T-helper 2 cell treated with Interferon-gamma antibody and Interleukin-4, amounts not matched to agents 5 μg/mL and 100 μg/mL, for 36 hours (primary cell): ENCODE data around the gene TBC1D13.
"Not testable (repeated sequence)": the region's sequence is repeated elsewhere in the genome, so short reads cannot be mapped to it uniquely, and the experiment has no call there.

Experiments
- DNase-seq: peaks from one replicate; pipeline ENCODE4 v3.0.0; 2021; ENCODE audit warnings: low spot score
- H3K27ac Mint-ChIP-seq: one replicate; pipeline ENCODE4 v1.8.0; 2021; ENCODE audit warnings: mild to moderate bottlenecking, mixed read lengths
- H3K27me3 Mint-ChIP-seq: one replicate; pipeline ENCODE4 v1.8.0; 2021; ENCODE audit warnings: low read depth, mixed read lengths
- H3K36me3 Mint-ChIP-seq: one replicate; pipeline ENCODE4 v1.8.0; 2021; ENCODE audit warnings: low read depth, mixed read lengths
- H3K4me1 Mint-ChIP-seq: one replicate; pipeline ENCODE4 v1.8.0; 2021; ENCODE audit warnings: low read depth, mixed read lengths
- H3K4me3 Mint-ChIP-seq: one replicate; pipeline ENCODE4 v1.8.0; 2022; ENCODE audit warnings: mild to moderate bottlenecking, moderate library complexity, mixed read lengths
- H3K9me3 Mint-ChIP-seq: one replicate; pipeline ENCODE4 v1.8.0; 2021; ENCODE audit warnings: mixed read lengths

TBC1D13 gene

DNA sequence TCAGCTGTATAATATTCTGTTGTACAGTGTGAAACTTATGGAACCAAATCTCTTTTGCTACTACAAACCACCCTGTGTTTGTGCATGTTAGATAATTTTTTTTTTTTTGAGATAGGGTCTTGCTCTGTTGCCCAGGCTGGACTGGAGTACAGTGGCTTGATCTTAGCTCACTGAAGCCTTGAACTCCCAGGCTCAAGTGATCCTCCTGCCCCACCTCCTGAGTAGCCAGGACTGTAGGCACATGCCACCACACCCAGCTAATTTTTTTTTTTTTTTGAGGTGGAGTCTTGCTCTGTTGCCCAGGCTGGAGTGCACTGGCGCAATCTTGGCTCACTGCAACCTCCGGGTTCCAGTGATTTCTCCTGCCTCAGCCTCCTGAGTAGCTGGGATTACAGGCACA, 7.9 kb downstream of the TBC1D13 start:
- H3K9me3 Mint-ChIP-seq, H3K4me1 Mint-ChIP-seq, DNase-seq, H3K27ac Mint-ChIP-seq, H3K27me3 Mint-ChIP-seq, H3K4me3 Mint-ChIP-seq: not testable (repeated sequence)
- H3K36me3 Mint-ChIP-seq: peaks cover 32% of the 10 kb centered on the region

DNA sequence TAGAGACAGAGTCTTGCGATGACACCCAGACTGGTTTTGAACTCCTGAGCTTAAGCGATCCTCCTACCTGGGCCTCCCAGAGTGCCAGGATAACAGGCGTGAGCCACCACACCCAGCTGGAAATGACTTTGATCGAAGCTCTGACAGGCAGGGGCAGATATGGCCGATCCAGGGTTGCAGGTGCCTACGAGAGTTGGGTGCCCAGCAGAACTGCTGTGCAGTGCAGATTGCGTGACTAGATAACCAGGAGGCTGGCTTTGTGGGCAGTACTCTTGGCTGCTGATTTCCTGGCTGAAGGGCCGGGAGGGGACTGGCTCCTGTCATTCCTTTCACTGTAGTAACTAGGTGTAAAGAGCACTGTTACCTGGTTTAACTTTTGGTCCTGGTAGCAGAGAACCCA, 11.8 kb downstream of the TBC1D13 start:
- Mint-ChIP-seq H3K36me3 (peaks cover 35% of the 10 kb centered on the region), H3K9me3 (no peaks in the 10 kb centered on the region), H3K27me3 (no peaks in the 10 kb centered on the region), H3K4me1 (peaks cover 1% of the 10 kb centered on the region), H3K4me3 (no peak overlapping the region), H3K27ac (no peak overlapping the region)
- no peak for DNase-seq

DNA sequence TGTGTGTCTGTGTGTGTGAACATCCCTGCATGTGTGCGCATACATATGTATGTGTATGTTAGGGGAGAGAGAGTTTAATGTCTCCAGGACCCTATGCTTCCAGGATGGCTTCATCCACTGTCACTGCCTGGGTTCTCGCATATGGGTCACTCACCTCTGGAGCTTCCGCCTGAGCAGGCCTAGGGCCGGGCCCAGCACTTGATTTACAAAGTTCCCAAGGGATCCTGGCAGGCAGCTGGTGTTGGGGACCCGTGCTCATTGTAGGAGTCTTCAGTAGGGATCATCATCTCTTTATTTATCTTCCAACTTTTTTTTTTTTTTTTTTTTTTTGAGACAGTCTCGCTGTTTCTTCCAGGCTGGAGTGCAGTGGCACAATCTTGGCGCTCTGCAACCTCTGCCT, 13.0 kb downstream of the TBC1D13 start:
- DNase-seq: no peak
- peaks cover 1% of the 10 kb centered on the region for H3K4me1 Mint-ChIP-seq
- H3K4me3 Mint-ChIP-seq: no peak overlapping the region
- H3K27me3 Mint-ChIP-seq: no peaks in the 10 kb centered on the region
- H3K27ac Mint-ChIP-seq: no peak overlapping the region
- H3K36me3 Mint-ChIP-seq: peaks cover 35% of the 10 kb centered on the region
- no peaks in the 10 kb centered on the region for H3K9me3 Mint-ChIP-seq

DNA sequence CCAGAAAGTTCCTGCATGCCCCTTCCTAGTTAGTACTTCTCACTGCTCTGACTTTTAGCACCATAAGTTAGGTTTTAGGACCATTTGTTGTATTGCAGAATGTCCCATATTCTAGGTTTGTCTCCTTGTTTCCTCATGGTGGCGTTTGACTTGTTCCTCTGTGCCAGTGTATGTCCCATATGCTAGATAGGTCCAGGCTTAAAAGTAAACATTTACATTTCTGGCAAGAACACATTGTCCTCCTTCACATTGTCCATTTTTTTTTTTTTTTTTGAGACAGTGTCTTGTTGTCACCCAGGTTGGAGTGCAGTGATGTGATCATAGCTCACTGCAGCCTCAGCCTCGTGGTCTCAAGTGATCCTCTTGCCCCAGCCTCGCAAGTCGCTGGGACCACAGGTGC, 15.4 kb downstream of the TBC1D13 start:
- Mint-ChIP-seq H3K4me3 (no peak overlapping the region), H3K27me3 (no peaks in the 10 kb centered on the region), H3K27ac (no peak overlapping the region), H3K9me3 (no peaks in the 10 kb centered on the region), H3K36me3 (peaks cover 35% of the 10 kb centered on the region), H3K4me1 (peaks cover 1% of the 10 kb centered on the region)
- no peak for DNase-seq

DNA sequence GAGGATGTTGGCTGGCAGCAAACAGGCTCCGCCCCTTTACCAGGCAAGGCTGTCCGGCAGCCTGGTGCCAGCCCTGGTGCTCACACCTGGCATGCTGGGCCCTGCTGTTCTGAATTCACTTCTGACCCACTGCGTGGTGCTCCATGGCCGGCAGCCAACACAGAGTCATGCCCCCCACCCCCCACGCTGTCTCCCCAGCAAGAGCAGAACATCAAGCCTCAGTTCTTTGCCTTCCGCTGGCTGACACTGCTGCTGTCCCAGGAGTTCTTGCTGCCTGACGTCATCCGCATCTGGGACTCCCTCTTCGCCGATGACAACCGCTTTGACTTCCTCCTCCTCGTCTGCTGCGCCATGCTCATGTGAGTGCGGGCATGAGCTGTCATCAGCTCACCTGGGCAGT, 18.6 kb downstream of the TBC1D13 start:
- no peak for DNase-seq
- Mint-ChIP-seq H3K4me1 (no peaks in the 10 kb centered on the region), H3K9me3 (no peaks in the 10 kb centered on the region), H3K4me3 (no peak overlapping the region), H3K36me3 (peaks cover 27% of the 10 kb centered on the region), H3K27me3 (no peaks in the 10 kb centered on the region), H3K27ac (no peak overlapping the region)

DNA sequence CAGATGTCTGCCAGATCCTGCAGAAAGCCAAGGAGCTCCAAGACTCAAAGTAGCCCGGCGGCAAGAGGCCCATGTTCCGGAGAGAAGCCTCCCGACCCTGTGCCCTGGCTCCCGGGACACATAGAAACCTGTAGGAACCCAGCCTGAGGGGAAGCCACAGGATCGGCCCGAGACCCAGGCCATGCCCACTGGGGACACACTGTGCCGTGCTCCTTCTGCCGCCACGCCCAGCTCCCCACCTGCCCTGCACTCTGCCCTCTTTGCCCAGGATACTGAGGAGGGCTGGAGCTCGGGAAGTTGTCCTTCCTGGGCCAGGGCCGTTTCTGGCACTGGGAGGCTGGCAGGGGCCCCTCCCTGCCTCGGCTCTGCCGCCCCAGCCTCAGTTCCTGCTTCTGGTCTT, 20.8 kb downstream of the TBC1D13 start:
- Mint-ChIP-seq H3K9me3 (no peaks in the 10 kb centered on the region), H3K4me3 (no peak overlapping the region), H3K27ac (no peak overlapping the region), H3K27me3 (no peaks in the 10 kb centered on the region), H3K4me1 (no peaks in the 10 kb centered on the region), H3K36me3 (peaks cover 13% of the 10 kb centered on the region)
- DNase-seq: no peak

DNA sequence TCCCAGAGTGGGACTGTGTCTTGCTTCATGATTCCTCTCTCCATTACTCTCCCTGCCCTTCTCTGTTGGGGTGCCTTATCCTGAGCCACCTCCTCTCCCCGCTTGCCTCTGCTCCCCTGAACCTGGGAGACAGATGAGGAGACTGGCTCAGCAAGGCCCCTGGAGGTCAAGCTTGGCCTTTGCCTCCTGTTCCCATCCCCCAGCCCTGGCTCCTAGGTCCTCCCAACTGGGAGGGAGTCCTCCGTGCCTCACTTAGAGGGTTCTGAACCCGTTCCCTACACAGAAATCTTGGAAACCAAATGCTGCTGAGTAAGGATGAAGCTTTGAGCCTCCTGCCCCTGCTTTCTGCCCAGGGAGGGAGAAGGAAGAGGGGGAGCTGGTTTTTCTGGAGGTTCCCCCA, 21.5 kb downstream of the TBC1D13 start:
- Mint-ChIP-seq H3K4me3 (no peak overlapping the region), H3K27me3 (no peaks in the 10 kb centered on the region), H3K27ac (no peak overlapping the region), H3K4me1 (no peaks in the 10 kb centered on the region), H3K9me3 (no peaks in the 10 kb centered on the region), H3K36me3 (peaks cover 8% of the 10 kb centered on the region)
- no peak for DNase-seq

DNA sequence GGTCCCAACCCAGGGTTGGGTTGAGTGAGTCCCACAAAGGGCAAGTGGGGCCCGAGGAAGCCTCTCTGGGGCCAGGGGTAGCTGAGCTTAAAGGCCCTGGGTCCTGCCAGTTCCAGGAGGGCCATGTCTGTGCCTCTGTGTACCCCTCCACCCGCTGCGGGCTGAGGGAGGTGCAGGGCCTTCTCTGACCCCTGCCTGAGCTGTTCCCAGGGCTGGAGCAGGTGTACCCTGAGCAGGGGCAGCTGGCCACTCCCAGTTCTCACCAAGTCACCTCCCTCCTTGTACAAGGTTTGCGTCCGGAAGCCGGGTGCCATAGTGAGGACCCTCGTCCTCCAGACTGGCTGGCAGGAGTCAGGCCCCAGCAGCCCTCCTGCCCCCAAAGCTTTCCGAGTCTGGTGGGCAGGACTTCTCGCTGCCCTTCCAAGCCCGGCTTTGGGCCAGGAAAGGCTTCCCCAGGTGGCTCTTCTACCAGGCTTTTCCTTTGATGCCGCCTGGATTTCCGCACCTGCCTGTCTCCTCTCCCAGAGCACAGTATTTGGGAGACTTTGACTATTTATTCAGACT, 22.1 kb downstream of the TBC1D13 start:
- Mint-ChIP-seq H3K27me3 (no peaks in the 10 kb centered on the region), H3K36me3 (peaks cover 8% of the 10 kb centered on the region), H3K27ac (no peak overlapping the region), H3K4me1 (no peaks in the 10 kb centered on the region), H3K4me3 (no peak overlapping the region), H3K9me3 (no peaks in the 10 kb centered on the region)
- no peak for DNase-seq

DNA sequence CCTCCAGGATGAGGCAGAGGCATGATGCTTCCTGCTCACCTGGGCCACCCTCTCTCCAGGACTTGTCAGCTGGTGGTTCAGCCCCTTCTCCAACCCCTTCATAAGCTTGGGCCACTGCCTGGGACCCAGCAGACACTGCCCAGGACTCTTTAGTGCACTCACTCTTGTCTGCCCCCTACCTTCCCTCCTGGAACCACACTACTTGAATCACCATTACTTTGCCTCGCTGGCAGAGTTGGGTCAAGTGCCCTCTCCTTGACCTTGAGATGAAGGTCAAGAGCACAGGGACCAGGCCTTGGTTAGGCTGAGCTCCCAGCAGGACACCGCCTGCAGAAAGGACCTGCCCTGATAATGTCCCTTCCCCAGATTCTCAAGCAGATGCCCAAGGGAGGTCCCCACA, 22.8 kb downstream of the TBC1D13 start:
- Mint-ChIP-seq H3K27me3 (no peaks in the 10 kb centered on the region), H3K4me1 (no peaks in the 10 kb centered on the region), H3K9me3 (no peaks in the 10 kb centered on the region), H3K27ac (no peak overlapping the region), H3K4me3 (no peak overlapping the region), H3K36me3 (peaks cover 8% of the 10 kb centered on the region)
- no peak for DNase-seq

DNA sequence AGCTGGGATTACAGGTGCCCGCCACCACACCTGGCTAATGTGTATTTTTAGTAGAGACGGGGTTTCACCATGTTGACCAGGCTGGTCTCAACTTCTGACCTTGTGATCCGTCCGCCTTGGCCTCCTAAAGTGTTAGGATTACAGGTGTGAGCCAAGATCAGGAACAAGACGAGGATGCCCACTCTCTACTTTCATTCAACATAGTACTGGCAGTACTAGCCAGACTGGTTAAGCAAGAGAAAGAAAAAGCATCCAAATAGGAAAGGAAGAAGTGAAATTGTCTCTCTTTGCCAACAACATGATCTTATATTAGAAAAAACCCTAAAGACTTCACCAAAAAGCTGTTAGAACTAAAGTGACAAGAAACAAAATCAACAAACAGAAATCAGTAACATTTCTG, 23.8 kb downstream of the TBC1D13 start:
- Mint-ChIP-seq H3K36me3 (peaks cover 5% of the 10 kb centered on the region), H3K9me3 (no peaks in the 10 kb centered on the region), H3K4me3 (no peak overlapping the region), H3K27ac (no peak overlapping the region), H3K27me3 (no peaks in the 10 kb centered on the region), H3K4me1 (no peaks in the 10 kb centered on the region)
- DNase-seq: no peak

DNA sequence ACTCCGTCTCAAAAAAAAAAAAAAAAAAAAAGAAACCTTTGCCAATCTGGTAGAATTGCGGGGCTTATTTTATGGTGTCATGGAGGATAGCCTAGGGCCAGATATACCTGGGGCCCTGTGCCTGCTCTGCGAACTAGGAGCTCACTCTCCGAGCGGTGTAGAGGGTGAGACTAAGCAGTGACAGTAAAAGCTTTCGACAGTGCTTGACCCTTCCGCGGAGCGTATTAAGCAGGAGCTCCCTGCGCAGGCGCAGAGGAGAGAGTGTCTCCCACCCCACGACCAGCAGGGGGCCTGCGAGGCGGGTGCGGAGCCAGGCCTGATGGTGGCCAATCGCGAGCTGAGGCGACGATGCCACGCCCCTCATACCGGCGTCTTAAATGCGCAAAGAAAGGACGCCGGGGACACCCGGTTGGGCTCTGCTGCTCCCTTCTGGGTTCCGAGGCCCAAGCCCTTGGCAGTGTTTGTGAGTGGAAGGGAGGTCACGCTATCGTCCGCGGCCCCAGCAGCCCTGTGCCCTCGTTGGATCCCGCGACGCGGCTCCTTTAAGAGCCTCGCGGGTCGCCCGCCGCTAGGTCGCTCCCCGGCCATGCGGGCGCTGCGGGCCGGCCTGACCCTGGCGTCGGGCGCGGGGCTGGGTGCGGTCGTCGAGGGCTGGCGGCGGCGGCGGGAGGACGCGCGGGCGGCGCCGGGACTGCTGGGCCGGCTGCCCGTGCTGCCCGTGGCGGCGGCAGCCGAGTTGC, 31.2 kb downstream of the TBC1D13 start, which contains the start of gene ENDOG:
ENDOG (plus strand) TSS at position 402 of the 740 bp plus-strand sequence; CDS start at position 587, 185 bp downstream.
- H3K27ac Mint-ChIP-seq: peak within 1 kb of the TSS; percentile 76
- DNase-seq: peak; percentile 99
- peaks cover 8% of the 10 kb centered on the region for H3K4me1 Mint-ChIP-seq
- H3K27me3 Mint-ChIP-seq: no peaks in the 10 kb centered on the region
- peak within 1 kb of the TSS; percentile 86 for H3K4me3 Mint-ChIP-seq
- H3K36me3 Mint-ChIP-seq: peaks cover 13% of the 10 kb centered on the region
- H3K9me3 Mint-ChIP-seq: no peaks in the 10 kb centered on the region

DNA sequence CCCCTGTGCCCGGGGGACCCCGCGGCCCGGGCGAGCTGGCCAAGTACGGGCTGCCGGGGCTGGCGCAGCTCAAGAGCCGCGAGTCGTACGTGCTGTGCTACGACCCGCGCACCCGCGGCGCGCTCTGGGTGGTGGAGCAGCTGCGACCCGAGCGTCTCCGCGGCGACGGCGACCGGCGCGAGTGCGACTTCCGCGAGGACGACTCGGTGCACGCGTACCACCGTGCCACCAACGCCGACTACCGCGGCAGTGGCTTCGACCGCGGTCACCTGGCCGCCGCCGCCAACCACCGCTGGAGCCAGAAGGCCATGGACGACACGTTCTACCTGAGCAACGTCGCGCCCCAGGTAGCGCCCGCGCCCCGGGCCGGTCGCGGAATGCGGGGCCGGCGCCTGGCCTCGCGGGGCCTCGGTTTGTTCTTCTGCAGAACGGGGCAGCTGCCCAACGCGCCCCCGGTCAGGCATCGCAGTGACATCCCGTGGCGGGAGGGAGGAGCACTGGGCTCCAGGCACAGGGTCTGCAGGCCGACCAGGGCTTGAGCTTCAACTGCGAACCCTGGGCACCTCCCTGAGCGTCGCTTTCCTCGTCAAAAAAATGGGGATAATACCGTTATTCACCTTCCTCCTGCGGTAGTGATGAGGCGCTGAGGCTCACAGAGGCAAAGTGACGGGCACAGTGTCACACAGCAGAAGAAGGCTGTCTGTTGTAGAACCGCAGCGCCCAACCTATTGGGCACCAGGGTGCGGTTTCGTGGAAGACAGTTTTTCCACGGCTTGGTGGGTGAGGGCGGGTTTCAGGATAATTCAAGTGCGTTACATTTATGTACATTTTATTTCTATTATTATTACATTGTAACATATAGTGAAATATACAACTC, 32.0 kb downstream of the TBC1D13 start:
- peak; percentile 29 for DNase-seq
- H3K9me3 Mint-ChIP-seq: no peaks in the 10 kb centered on the region
- H3K36me3 Mint-ChIP-seq: peaks cover 13% of the 10 kb centered on the region
- H3K4me3 Mint-ChIP-seq: peak overlapping the region; percentile 80
- H3K4me1 Mint-ChIP-seq: peaks cover 8% of the 10 kb centered on the region
- H3K27me3 Mint-ChIP-seq: no peaks in the 10 kb centered on the region
- H3K27ac Mint-ChIP-seq: peak overlapping the region; percentile 68

DNA sequence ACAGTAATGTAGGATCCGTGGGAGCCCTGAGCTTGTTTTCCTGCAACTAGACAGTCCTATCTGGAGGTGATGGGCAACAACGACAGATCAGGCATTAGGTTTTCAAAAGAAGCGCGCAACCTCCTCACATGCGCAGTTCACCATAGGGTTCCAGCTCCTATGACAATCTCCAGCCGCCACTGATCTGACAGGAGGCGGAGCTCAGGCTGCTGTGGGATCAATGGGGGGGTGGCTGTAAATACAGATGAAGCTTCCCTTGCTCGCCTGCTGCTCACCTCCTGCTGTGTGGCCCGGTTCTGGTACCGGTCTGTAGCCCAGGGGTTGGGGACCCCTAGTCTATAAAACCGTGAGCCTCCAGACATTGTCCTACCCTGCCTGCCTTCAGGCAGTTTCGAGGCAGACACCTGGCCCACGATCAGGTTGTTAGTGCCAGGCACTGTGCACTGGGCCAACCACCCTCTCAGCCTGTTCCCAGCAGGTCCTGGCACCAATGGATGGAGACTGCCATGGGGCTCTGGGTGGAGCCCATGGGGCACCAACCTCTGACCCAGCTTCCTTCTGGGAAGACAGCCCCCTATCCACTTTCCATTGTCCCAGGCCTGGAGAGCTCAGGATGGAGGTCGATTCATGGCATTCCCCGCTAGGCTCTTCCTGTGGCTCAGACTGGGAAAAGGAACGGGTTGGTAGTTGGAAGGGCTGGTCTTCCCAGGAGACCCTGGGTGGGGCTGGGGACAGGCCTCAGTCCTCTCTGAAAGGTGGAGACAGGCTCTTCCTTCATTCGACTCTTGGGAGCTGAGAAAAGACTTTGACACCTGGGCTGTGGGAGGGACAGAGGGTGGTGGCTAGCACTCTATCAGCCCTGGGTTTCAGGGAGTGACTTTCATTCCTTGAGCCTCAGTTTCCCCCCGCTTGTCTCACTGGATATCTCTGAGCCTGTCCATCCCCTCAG, 32.9 kb downstream of the TBC1D13 start:
- Mint-ChIP-seq H3K9me3 (no peaks in the 10 kb centered on the region), H3K27ac (no peak overlapping the region), H3K27me3 (no peaks in the 10 kb centered on the region), H3K4me1 (peaks cover 8% of the 10 kb centered on the region), H3K4me3 (peak overlapping the region; percentile 51), H3K36me3 (peaks cover 18% of the 10 kb centered on the region)
- DNase-seq: no peak
